RKO (cell line): ENCODE results near the gene PLA2G6.

Experiments
- DNase-seq: peaks from one replicate; pipeline ENCODE4 v3.0.0-alpha.2; 2016; ENCODE audit warnings: low spot score

Gene PLA2G6

DNA sequence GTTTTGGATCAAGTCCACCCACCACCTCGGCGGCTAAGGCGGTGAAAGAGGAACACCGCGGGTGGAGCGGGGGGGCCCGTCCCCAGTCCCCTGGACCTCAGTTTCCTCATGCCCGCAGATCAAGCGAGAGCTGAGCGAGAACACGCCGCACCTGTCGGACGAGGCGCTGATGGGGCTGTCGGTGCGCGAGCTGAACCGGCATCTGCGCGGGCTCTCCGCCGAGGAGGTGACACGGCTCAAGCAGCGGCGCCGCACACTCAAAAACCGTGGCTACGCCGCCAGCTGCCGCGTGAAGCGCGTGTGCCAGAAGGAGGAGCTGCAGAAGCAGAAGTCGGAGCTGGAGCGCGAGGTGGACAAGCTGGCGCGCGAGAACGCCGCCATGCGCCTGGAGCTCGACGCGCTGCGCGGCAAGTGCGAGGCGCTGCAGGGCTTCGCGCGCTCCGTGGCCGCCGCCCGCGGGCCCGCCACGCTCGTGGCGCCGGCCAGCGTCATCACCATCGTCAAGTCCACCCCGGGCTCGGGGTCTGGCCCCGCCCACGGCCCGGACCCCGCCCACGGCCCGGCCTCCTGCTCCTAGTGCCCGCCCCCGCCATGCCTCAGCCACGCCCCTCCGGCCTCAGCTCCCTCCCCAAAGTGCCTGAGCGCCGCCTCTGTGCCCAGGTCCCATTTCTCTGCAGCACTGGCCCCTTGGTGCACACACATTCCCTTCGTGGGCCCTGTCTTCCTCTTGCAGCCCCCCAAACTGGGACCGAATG, 32.8 kb upstream of the PLA2G6 start:
- no peak for DNase-seq

DNA sequence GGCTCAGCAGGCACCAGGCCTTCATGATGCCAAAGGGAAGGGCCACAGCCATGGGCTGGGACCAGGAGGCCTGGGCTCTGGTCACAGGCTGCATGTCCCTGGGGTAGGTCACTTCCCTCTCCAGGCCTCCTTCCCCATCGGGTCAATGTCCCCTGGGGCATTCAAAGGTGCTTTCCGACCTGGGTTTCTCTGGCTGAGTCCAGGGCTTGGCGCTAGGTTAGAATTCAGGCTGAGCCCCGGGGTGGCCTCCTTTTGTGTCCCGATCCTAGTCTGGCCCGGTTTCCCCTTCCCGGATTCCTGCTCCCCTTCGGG, 32.3 kb upstream of the PLA2G6 start:
- no peak for DNase-seq

DNA sequence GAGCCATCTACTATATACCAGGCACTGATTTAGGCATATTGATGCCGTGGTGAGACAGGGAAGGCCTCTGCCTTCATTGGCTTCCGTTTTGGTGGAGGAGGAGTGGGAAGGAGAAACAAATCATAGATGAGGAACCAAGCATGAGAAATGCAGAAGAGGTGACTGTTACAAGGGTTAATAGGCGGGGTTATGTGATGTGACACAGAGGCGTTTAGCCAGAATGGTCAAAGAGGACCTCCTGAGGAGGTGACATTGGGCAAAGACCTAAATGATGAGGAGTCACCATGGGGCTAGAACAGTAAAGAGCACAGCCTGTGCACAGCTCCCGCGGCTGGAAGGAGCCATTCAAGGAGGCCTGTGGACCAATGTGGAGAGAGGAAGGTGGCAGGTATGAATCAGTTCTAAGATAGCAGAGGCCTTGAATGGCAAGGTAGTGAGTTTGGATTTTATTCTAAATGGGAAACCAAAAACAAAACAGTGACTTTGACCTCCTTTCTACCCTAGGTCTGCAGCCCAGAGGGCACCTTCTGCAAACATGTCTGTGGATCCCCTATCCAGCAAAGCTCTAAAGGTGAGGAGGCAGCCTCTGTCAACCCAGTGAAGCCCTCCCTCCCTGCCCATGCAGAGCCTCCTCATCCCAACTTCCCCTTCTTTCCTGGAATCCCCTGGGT, 31.8 kb upstream of the PLA2G6 start:
- no peak for DNase-seq

DNA sequence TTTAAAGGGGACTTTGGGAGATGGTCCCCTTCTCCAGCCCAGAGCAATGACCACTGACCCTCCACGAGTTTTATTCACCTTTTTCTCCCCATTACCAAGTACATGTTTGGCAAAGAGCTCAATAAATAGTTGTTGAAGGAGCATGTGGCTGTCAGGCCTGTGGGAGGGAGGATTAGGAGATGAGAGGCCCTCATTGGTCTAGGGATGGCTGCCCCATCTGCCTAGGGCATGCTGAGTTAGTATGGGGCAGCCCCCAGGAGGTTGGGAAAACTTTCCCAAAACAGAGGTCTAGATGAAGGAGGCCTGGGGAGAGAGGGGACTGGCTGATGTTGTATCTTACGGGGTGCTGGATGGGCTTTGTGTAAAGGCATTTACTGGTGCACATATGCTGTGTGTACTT, 30.8 kb upstream of the PLA2G6 start:
- DNase-seq, result no peak

DNA sequence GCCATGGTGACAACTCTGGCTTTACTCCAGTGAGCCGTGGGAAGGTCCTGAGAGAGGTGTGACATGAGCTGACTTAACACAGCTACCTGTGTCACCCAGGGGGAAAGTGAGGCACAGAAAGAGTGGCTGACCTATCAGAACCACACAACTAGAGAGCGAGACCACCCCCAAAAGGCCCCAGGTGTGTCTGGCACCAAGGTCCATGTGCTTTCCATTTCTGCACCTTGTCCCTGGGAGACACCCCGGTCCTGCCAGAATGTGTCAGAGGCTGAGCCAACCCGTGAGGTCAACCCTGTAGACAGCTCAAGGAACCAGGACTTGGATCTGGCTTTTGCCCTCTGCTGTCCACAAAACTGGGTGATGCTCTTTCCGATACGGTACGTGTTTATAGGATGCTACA, 29.9 kb upstream of the PLA2G6 start:
- DNase-seq, result no peak

DNA sequence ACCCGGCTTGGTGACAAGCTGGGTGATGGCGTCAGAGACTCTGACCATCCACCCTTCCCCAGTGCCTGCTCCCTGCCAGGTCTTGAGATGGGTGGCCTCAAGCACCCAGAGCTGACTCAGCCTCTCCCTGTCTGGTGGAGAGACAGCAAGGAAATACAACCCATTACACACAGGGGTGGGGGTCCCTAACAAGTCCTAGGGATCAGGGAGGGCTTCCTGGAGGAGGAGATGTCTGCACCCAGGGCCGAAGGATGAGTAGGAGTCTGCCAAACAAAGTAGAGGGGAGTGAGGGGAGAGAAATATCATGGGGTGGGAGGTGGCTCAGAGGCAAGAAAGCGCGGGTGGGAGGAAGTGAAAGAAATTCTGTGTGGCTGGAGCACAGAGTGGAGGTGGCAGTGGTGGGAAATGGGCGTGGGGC, 26.9 kb upstream of the PLA2G6 start:
- DNase-seq, result no peak

DNA sequence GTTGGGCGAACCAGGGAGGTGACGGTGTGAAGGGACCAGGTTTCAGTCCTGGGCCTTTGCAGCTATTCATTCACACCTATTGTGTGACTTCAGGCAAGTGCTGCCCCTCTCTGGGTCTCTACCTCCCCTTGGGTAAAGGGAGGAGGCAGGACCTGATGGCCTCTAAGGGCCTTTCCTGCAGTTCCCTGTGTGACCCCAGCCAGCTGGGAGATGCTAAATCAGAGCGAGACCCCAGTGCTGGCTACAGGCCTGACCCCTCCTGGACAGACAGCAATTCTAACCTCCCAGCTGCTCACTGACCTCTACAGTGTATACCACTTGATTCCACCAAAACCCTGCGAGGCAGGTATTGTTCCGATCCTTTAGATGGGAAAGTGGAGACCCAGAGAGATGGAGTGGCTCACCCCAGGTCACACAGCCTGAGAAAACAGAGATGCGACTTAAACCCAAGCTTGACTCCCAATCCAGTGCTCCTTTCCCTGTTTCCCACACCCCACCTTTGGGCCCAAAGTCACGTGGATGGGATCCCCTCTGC, 26.3 kb upstream of the PLA2G6 start:
- no peak for DNase-seq

DNA sequence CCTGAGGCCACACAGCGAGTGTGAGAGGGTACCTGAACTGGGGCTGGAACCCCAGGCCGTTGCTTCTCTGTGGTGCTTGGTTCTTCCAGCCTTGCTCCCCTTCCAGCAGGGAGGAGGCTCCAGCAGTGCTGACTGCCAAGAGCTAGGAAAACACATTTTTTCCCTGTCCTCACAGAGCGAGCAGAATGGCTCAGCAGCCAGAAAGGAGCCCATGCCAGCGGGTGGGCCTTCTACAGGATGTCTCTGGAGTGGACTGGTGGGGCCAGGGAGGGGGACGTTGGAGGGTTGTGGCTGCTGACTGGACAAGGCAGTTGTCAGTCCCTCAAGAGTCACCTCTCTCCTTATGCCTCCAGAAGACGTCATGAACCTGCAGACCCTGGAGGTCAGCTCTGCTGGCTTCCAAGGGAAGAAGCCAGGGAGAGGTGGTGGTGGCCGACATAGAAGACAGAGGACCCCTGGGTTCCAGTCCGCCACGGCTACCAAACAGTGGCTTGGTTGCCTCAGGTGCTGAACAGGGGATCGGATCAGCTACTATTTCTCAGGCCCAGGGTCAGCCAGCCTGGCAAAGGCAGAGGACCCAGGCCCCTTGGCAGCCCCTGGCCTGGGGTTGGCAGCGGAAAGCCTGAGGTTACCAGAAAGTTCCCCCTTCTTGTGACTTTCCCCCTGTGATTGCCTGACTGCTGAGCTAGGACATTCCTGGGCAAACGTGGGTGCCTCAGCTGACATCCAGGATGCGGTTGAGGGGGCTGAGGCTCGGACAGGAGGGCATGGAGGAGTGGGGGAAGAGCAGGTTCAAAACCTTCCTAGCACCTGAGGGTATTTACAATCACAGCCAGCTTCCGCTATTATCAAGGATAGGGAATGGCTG, 23.9 kb upstream of the PLA2G6 start:
- DNase-seq, result no peak

DNA sequence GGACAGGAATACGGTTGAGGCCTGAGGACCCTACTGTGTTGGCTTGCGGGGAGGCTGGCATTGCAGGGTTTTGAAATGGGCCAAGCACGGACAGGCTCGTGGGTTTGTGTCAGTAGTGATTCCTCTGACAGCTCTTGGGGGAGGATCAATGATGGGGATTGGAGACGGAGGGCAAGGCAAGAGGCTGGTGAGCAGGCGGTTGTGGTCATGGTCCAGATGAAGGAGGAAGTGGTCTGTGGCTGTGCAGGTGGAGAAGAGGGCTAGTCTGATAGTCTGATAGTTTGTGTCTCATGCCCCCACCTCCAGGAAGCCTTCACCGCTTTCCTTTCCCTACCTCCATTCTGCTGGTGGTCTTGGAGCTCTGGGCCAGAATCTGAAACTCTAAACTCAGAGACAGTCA, 23.2 kb upstream of the PLA2G6 start:
- DNase-seq, result no peak

DNA sequence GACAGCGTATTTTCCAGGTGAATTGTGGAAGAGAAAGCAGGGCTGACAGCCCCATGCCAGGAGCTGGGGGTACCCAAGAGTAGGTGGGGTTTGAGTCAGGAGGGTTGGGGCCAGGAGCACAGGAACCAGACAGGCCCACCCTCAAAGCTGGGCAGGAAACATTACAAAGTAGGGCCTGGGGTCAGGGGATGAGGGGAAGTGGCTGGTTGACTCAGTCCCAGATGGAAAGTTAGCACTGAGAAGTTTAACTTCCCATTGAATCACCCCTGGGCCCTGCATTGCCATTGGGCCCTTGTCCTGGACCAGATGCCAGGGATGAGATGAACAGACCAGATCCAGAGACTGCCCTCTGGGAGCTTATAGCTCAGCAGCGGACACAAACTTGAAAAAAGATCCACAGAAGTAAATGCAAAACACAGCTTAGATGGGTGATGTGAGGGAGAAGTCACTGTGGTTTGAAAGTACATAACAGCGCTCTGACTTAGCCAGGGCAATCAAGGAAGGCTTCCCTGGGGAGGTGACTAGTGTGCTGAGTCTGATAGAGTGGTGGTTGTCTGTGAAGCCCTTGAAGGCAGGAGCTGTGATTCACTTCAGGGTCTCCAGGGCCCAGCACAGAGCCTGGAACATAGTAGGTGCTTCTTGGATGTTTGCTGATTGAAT, 22.4 kb upstream of the PLA2G6 start:
- peak; percentile 53 for DNase-seq

DNA sequence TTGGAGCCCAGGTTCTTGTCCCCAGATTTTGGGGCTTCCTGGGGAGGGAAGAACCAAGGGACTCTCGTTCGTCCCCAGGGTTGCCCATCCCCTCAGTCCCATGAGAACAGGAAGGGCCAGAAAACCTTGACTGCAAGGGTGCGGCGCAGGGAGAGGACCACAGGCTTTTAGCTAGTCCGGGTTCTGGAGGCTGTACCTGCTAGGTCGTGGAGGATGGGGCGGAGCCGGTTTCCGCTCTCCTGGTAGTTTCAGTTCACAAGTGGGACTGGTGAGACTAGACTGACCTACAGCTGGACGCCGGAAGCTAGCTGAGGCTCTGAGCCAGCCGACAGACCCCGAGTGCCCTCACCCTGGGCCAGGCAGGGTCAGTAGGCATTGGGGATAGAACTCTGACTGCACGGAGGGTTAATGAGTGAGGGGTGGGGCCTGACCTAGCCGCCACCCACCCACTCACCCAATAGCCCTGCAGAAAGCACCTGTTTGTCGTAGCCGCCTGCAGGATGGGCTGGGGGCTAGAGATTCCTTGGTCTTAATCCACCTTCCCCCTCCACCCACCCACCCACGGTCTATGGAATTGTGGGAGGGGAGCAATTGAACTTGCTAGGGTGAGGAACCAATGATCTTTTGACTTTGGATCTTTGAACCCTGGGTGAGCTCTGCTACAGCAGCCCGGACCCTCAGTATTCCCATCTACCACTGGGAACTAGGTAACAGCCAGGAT, 21.6 kb upstream of the PLA2G6 start:
- DNase-seq, result peak; percentile 25

DNA sequence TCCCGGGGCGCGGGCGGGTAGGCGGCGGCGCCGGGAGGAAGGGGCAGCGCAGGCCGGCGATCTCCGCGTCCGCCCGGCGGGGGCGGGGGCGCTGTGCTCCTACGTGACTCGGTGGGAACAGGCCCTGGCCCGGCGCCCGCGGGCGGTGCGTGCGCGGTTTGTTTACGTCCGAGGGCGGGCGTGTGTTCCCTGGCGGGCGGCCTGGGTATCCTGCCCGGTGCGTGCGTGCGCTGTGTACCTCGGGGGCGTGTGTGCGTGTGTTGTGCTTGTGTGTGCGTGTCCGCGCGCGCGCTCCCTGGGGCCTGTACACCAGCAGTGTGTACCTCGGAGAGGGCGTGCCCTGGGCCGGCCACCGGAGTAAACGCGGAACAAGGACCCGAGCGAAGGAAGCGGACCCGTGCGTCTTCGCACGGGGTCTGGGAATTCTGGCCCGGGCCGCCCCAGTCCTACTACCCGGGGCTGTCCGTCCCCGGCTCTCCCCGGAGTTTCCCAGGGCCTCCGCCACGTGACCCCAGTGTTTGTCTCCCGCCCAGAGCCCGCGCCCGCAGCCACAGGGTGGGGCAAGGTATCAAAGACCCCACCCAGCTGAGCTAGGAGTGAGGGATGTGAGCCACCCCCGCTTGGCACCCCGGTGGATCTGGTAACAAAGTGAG, 20.9 kb upstream of the PLA2G6 start:
- DNase-seq, result peak; percentile 88

DNA sequence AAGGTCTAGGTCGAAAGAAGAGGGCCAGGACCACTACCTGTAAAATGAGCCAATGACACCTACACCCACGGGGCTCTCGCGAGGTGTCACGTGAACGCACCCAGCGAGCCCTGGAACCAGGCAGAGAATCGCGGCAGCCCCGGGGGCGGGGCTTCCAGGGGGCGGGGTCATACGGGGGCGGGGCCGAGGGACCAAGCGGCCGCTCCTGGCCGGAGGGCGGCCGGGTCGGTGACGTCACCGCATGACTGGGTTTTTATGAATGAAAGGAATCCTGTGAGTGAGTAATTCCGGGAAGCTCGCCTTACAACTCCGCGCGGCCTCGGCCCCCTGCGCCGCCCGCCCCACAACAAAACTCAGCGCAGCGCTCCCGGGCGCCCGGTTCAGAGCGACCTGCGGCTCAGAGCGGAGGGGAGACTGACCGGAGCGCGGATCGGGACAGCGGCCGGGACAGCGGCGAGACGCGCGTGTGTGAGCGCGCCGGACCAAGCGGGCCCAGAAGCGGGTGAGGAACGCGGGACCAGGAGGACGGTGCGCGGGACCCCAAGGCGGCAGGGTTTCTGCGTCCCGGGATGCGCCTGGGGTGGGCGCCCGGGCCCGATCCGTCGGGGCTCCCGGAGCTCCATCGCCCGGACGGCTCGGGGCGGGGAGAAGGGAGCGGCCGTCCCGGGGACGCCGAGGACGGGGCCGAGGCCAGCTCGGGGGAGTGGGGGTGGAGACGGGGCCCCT, 20.2 kb upstream of the PLA2G6 start, which contains the start of gene MAFF:
Gene MAFF, plus strand, starts transcription at position 284 of the 726 bp plus-strand sequence. CDS start 11,860 bp downstream, outside the sequence.
- peak; percentile 98 for DNase-seq

DNA sequence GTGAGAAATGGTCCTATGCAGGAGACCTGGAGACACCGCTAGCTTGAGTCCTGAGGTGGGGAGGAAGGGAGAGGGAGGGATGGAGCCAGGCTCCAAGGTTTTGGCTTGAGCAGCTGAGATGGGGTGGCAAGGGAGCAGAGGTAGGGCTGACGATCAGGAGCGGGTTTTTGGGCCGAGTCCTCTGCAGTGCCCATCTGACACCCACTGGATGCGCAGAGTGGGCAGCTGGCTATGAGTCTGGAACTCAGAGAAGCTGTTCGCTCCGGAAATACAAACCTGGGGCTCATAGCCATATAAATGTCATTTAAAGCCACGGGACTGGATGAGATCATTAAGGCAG, 19.7 kb upstream of the PLA2G6 start:
- DNase-seq, result no peak

DNA sequence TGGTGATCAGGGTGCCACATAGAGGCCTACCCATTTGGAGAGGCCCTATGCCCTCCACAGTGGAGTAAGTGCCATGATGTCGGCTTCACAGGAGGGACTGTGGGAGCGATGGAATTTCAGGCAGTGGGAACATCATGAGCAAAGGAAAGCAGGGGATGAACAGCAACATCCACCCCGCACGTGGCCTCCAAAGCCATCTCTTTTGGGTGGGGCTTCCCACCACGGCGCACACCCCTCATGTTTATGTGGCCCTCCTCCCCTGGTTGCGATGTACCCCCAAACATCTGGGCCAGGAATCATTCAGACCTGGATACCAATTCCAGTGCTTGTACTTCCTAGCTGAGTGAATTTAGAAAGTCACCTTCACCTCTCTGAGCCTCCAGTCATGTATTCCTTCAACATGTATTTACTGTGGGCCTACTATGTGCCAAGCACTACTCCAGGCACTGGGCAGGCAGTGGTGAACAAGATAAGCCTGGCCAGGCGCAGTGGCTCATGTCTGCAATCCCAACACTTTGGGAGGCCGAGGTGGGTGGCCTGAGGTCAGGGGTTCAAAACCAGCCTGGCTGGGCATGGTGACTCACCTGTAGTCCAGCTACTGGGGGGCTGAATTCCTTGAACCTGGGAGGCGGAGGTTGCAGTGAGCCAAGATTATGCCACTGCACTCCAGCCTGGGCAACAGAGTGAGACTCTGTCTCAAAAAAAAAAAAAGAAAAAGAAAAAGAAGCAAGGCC, 18.4 kb upstream of the PLA2G6 start:
- no peak for DNase-seq

DNA sequence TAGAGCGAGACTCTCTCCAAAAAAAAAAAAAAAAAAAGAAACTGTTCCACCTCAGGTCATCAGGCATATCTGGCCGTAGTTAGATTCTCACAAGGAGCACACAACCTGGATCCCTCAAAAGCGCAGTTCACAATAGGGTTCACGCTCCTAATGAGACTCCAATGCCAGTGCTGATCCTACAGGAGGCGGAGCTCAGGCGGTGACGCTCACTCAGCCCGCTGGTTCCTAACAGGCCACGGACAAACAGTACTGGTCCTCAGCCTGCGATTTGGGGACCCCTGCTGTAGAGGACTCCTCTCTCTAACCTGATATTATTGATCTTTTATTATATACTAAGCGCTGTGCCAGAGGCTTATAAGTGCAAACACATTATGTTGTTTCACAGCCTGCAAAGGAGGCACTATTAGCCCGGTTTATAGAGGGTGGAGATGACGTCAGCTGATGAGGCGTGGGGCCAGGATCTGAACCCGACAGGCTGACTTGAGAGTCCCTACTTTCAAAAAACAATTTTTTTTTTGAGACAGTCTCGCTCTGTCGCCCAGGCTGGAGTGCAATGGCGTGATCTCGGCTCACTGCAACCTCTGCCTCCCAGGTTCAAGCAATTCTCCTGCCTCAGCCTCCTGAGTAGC, 15.3 kb upstream of the PLA2G6 start:
- no peak for DNase-seq

DNA sequence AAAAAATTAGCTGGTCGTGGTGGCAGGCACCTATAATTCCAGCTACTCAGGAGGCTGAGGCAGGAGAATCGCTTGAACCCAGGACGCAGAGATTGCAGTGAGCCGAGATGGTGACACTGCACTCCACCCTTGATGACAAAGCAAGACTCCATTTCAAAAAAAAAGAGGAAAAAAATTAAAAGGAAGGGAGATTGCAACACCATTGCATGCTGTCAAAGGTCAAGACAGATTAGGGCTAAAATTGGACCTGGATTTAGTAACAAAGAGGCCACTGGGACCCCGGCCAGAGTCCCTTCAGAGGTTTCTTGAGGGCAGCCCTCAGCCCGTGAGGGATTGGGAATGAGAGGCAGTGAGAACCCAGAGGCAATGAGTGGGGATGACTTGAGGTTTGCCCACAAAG, 11.9 kb upstream of the PLA2G6 start:
- DNase-seq, result no peak

DNA sequence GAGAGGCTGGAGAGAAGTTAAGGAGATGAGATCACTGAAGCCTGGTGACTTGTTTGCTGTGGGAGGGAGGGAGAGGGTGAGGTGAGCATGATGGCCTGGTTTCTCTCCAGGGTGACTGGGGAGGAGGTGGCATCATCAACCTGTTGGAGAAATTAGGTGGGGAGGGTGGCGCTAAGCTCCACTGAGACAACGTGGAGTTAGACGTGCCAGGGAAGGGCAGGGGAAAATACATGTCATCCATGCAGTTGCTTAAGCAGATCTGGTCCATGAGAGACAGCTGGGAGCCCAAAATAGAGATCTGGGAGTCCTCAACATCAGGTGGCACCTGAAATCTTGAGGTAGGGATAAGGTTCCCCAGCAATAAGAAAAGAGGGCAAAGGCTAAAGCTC, 10.8 kb upstream of the PLA2G6 start:
- no peak for DNase-seq
